Motor neuron (in vitro differentiated cells): ENCODE results near the gene CELA2A. TPM values are rescaled to one million over a fixed set of nuclear protein-coding genes. Genes with fewer than 3 reads are reported as not detected.

ENCODE experiments used
- ATAC-seq, 8 experiments: fragments of 200-7000 bp; cut with Tn5 transposase; replicated peaks in 6 of 8; 2 replicates each; pipeline ENCODE4 v1.8.0; 2021; ENCODE audit warnings: mild to moderate bottlenecking in 8 of 8, moderate library complexity in 8 of 8
- H3K27ac ChIP-seq, 2 donors: fragments of 250-450 bp; sonication (Bioruptor Pico); 2 replicates each; pipeline ENCODE4 v1.9.0; 2021; ENCODE audit warnings: antibody characterized with exemption in 2 of 2, mild to moderate bottlenecking in 2 of 2, moderate library complexity in 1 of 2
- H3K4me1 ChIP-seq, 2 donors: fragments of 250-450 bp; sonication (Bioruptor Pico); replicated peaks in 1 of 2; 2 replicates each; pipeline ENCODE4 v1.6.1; 2021; ENCODE audit warnings: antibody characterized with exemption in 2 of 2, mild to moderate bottlenecking in 2 of 2, moderate library complexity in 1 of 2
- H3K4me3 ChIP-seq, 5 donors: fragments of 250-450 bp; sonication (Bioruptor Pico); 2 replicates each; pipeline ENCODE4 v1.9.0; 2021; ENCODE audit warnings: antibody characterized with exemption in 5 of 5, mild to moderate bottlenecking in 5 of 5, moderate library complexity in 4 of 5
- WGBS, 10 experiments: fragments of 450-650 bp; shearing (Covaris generic); methylation state at CpG; one replicate each; pipeline ENCODE4 v1.0.0; 2022; 5-methylcytosine and 5-hydroxymethylcytosine counted together
- in situ Hi-C, 9 experiments: fragments of 400-800 bp; cut with MboI; loops; one replicate each; pipeline ENCODE4 v1.15.0; 2021; ENCODE audit warnings: low sequenced_read_pairs in 9 of 9, low pct_unique_long_range_greater_than_20kb in 2 of 9; ENCODE audit not compliant: unreplicated experiment in 9 of 9
- total RNA-seq, 8 experiments: library from RNA; unstranded; fragments of 300-600 nt; gene quantifications; 2 replicates each; pipeline versions ENCODE4 v1.2.3 to v1.2.4, GENCODE V29; 2022

The CELA2A gene
- total RNA-seq, 8 experiments from 2014 or later = 1.1 TPM; not detected in 7

DNA sequence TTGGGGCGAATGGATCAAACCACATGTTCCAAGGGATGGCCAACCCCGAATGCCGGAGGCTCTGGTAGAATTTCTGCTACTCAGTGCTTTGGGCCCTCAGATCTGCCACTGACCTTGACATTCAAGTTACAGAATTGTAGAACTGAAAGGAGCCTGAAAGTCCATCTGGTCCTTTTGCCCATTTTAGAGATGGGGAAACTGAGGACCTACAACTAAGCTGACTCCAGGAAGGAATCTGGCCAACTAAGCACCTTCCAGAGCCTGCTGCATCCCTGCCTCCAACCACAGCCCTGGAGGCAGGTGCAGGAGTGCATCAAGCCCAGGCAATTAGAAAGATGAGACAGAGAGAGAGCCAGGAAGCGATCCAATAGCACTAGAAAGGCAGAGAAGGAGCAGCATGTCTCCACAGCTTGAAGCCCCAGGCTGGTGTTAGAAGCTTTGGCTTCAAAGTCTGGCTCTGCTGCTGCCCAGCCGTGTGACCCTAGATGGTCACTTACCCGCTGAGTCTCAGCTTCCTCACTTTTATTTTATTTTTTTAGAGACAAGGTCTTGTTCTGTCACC, 19.6 kb upstream of the CELA2A start:
- Histone ChIP-seq H3K27ac (no peak overlapping the region), H3K4me3 (no peak overlapping the region), H3K4me1 (peaks cover 0 to 5% of the 10 kb centered on the region in 2 donors)
- WGBS, 10 experiments = 80 to 100% (median 93%) methylated on average over 1 to 6 of the region's 6 CpGs
- ATAC-seq = no peak
- in situ Hi-C loops = loop anchor here in 4 of 9 experiments (10.0 to 25.0 kb wide), 3 partner anchors 100 to 300 kb away; no protein-coding TSS in a partner anchor

DNA sequence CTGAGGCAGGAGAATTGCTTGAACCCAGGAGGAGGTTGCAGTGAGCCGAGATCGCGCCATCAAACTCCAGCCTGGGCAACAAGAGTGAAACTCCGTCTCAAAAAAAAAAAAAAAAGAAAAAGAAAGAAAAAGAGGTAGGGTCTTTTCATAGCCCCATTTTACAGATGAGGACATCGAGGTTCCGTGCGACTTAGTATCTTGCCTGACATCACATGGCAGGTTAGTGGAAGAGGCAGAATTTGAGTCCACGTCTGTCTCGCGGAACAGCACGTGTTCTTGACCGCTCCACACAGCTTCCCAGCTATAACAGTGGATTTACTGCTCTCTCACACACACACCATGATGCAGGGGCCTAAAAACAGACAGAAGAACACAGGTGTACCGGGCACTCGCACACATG, 17.2 kb upstream of the CELA2A start:
- in situ Hi-C loops = loop anchor here in 4 of 9 experiments (10.0 to 25.0 kb wide), 3 partner anchors 102 to 302 kb away; no protein-coding TSS in a partner anchor
- ATAC-seq = no peak
- no peaks in the 10 kb centered on the region for H3K4me1 ChIP-seq
- WGBS, 10 experiments = 87 to 95% (median 93%) methylated on average over 7 to 14 of the region's 14 CpGs; no CpG with 5 or more reads in 1 of the 10 experiments
- H3K27ac ChIP-seq = no peak overlapping the region
- no peak overlapping the region for H3K4me3 ChIP-seq

DNA sequence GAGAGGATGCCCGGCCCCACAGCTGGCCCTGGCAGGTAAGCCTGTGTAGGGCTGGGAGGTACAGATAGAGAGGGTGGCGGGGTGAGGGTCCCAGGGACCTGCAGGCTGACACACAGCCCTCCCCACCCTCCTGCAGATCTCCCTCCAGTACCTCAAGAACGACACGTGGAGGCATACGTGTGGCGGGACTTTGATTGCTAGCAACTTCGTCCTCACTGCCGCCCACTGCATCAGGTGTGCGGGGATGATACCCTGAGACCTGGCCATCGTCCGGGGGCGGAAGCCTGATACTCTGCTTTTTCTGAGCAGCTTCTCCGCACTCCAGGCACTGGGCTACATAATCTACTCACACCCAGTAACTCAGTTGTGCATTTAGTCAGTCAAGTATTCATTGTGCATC, 16.2 kb upstream of the CELA2A start:
- 80 to 100% (median 85%) methylated on average over 1 to 10 of the region's 13 CpGs; no CpG with 5 or more reads in 5 of the 10 experiments for WGBS, 10 experiments
- no peak for ATAC-seq
- in situ Hi-C loops = loop anchor here in 3 of 9 experiments (25.0 kb wide), 2 partner anchors 103 to 303 kb away; no protein-coding TSS in a partner anchor

DNA sequence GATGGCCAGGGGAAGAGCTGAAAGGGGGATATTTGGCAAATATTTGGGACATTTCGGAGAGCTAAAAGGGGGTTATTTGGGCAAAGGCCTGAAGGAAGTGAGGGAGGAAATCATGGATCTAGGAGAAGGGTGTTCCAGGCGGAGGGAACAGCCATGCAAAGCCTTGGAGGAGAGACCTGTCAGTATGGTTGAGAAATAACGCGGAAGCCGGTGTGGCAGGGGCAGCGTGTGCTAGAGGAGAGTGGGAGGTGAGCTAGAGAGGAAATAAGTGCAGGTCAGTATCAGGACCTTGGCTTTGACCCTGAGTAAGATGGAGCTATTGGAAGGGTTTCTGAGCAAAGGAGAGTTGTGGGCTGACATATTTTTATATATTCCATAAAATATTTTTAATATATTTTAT, 15.3 kb upstream of the CELA2A start:
- H3K4me3 ChIP-seq = no peak overlapping the region
- peaks cover 0 to 4% of the 10 kb centered on the region in 2 donors for H3K4me1 ChIP-seq
- WGBS, 10 experiments = 63 to 100% (median 82%) methylated on average over 2 to 6 of the region's 6 CpGs
- in situ Hi-C loops = loop anchor here in 3 of 9 experiments (25.0 kb wide), 2 partner anchors 104 to 304 kb away; no protein-coding TSS in a partner anchor
- no peak overlapping the region for H3K27ac ChIP-seq
- no peak for ATAC-seq

More for the DNA sequence above, 16.2 kb upstream of the CELA2A start:
- no peak overlapping the region for H3K4me3 ChIP-seq
- no peak overlapping the region for H3K27ac ChIP-seq
- H3K4me1 ChIP-seq = peaks cover 0 to 4% of the 10 kb centered on the region in 2 donors

DNA sequence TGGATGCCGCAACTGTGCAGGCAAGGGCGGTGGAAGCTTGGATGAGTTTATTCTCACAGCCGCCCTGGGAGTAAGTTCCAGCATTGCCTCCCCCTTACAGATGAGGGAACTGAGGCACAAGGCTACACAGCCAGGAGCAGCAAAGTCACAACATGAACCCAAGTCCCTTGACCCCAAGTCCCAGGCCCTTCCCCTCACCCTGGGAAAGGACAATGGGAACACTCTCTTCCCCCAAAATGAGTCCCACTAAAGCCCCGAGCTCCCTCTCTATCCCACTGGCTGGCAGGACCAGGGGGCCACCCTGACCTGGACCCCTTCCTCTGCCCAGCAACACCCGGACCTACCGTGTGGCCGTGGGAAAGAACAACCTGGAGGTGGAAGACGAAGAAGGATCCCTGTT, 14.4 kb upstream of the CELA2A start:
- ATAC-seq = no peak
- Histone ChIP-seq H3K27ac (no peak overlapping the region), H3K4me3 (no peak overlapping the region), H3K4me1 (peaks cover 0 to 4% of the 10 kb centered on the region in 2 donors)
- 35 to 90% (median 68%) methylated on average over 2 to 7 of the region's 8 CpGs; no CpG with 5 or more reads in 4 of the 10 experiments for WGBS, 10 experiments
- in situ Hi-C loops = loop anchor here in 3 of 9 experiments (25.0 kb wide), 2 partner anchors 105 to 305 kb away; no protein-coding TSS in a partner anchor

DNA sequence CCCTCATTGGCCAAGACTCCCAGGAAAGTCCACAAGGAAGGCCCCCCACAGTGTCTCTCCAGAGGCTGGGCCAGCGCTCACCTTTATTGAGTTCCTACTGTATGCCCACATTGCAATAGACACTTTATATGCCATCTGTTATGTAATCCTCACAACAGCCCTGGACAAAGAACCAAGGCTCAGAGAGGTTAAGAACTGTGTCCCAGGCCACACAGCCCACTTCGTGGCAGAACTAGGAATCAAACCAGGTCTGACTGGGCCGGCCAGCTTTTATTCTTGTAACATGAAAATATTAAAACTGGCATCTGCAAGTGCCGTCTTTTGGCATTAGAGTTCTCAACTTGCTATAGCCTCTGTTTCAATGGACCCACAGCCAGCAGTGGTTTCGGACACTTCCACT, 13.8 kb upstream of the CELA2A start:
- 41 to 100% (median 83%) methylated on average over 1 to 5 of the region's 5 CpGs; no CpG with 5 or more reads in 3 of the 10 experiments for WGBS, 10 experiments
- in situ Hi-C loops = loop anchor here in 3 of 9 experiments (25.0 kb wide), 2 partner anchors 105 to 305 kb away; no protein-coding TSS in a partner anchor
- Histone ChIP-seq H3K4me3 (no peak overlapping the region), H3K4me1 (peaks cover 0 to 4% of the 10 kb centered on the region in 2 donors), H3K27ac (no peak overlapping the region)
- no peak for ATAC-seq

DNA sequence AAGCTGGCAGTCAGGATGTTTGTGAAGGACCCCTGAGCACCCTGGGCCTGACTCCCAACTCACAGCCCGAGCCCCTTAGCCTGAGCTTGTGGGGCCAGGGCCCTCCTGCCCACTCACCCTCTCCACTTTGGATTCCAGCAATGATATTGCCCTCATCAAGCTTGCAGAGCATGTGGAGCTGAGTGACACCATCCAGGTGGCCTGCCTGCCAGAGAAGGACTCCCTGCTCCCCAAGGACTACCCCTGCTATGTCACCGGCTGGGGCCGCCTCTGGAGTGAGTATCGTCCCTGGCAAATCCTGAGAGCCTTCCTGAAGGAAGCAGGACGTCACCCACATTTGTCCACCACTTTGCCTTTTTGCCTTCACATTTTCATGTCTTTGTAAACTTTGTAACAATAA, 13.3 kb upstream of the CELA2A start:
- no peak overlapping the region for H3K27ac ChIP-seq
- H3K4me3 ChIP-seq = no peak overlapping the region
- 71 to 86% (median 73%) methylated on average over 5 of the region's 5 CpGs; no CpG with 5 or more reads in 7 of the 10 experiments for WGBS, 10 experiments
- peaks cover 0 to 4% of the 10 kb centered on the region in 2 donors for H3K4me1 ChIP-seq
- in situ Hi-C loops = loop anchor here in 3 of 9 experiments (25.0 kb wide), 2 partner anchors 106 to 306 kb away; no protein-coding TSS in a partner anchor
- no peak for ATAC-seq

DNA sequence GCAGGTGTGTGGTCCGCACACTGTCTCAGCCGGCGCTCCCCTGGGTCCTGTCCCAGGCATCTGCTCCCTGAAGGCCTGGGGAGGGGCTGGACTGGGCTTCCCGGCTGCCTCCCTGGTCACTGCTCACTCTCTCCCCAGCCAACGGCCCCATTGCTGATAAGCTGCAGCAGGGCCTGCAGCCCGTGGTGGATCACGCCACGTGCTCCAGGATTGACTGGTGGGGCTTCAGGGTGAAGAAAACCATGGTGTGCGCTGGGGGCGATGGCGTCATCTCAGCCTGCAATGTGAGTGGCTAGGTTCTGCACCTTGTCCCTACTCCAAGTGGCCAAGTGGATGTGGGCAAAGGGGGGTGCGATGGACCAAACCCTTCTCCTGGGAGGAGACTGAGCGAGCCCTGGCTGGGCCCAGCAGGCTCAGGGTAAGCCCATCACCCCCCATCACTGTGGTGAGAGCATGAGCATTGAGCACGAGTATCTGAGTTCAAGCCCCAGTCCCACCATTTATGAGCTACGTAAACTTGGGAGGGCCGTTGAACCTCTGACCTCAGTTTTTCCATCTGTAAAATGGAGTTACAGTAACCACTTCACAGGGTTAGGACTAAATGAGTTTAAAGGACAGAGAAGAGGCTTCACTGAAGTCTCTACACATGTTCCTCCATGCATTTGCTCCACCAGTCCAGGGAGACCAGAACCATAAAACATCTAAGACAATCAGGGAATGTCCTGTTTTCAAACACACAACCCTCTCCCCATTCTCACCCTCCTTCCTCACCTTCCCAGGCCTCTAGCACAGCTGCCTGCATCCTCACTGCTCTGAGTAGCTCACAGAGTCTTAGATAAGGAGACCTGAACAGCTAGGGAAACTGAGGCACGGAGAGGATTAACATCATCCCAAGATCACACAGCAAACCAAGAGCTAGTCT, 11.8 kb upstream of the CELA2A start:
- no peak overlapping the region for H3K4me3 ChIP-seq
- H3K27ac ChIP-seq = peak overlapping the region in 1 of 2 donors; percentile 14
- peaks cover 0 to 4% of the 10 kb centered on the region in 2 donors for H3K4me1 ChIP-seq
- in situ Hi-C loops = loop anchor here in 3 of 9 experiments (25.0 kb wide), 2 partner anchors 107 to 307 kb away; no protein-coding TSS in a partner anchor
- WGBS, 10 experiments = 50 to 92% (median 77%) methylated on average over 1 to 8 of the region's 17 CpGs; no CpG with 5 or more reads in 2 of the 10 experiments
- ATAC-seq = peak in 3 of 8 experiments; percentile 51 to 61 (median 61)

DNA sequence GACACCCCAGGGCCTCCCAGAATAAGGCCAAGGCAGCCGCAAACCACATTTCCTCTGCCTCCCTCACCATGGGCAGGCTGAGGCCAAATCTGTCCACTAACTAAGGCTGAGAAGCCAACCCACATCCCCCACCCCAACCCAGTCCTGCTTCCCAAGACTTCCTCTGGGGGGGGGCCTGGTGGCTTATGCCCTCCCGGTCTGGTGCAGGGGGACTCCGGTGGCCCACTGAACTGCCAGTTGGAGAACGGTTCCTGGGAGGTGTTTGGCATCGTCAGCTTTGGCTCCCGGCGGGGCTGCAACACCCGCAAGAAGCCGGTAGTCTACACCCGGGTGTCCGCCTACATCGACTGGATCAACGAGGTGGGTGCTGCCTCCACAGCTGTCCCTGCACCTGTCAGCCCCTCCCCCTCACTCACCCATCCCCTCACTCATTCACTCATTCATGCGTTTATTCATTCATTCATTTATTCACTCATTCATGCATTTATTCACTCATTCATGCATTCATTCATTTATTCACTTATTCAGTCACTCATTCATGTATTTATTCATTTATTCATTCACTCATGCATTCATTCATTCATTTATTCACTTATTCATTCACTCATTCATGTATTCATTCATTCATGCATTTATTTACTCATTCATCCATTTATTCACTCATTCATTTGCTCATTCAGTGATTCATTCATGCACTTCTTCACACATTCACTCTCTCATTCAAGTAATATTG, 11.0 kb upstream of the CELA2A start:
- H3K27ac ChIP-seq = no peak overlapping the region
- no peak for ATAC-seq
- 36 to 100% (median 86%) methylated on average over 1 to 10 of the region's 14 CpGs; no CpG with 5 or more reads in 1 of the 10 experiments for WGBS, 10 experiments
- in situ Hi-C loops = loop anchor here in 3 of 9 experiments (25.0 kb wide), 2 partner anchors 108 to 308 kb away; no protein-coding TSS in a partner anchor
- H3K4me1 ChIP-seq = peaks cover 0 to 4% of the 10 kb centered on the region in 2 donors
- no peak overlapping the region for H3K4me3 ChIP-seq

DNA sequence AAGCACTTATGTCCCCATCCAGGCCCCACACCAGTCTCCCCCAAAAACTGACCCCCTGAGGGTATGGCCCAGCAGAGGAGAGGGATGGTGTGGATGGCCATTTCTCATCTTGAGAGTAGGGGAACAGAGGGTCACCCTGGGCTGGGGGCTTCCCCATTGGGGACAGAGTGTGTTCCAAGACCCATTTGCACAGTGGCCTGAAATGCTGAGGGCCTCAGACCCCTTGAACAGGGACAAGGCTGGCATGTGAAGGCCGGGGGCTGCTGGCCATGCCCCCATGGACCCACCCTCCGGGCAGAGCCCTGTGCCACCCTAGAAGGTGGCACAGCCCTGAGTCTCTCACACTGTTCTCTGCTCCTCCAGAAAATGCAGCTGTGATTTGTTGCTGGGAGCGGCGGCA, 10.3 kb upstream of the CELA2A start:
- WGBS, 10 experiments = 40 to 69% (median 51%) methylated on average over 1 to 2 of the region's 4 CpGs; no CpG with 5 or more reads in 6 of the 10 experiments
- in situ Hi-C loops = loop anchor here in 3 of 9 experiments (25.0 kb wide), 2 partner anchors 109 to 309 kb away; no protein-coding TSS in a partner anchor
- no peak for ATAC-seq

DNA sequence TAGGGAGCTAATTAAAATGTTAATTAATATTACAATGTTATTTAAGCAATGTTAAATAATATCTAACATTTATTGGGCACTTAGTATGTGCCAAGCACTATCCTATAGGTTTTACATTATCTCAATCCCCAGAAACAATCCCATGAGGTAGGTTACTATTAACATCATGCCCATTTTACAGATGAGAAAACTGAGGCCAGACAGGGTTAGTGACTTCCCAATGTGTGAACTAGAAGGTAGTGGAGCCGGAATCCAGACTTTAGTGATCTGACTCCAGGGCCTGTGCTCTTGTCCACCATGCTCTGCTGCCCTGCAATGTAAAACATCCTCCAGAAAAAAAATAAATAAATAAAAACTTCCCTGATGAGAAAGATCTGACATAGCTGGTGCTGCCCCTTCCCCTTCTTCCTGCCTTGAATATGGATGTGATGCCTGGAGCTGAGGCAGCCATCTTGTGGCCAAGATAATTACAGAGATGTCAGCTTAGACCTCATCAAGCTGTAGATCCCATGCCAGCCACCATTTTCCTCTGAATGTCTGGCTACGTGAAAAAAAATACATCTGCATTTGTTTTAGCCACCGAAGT, 7.6 kb upstream of the CELA2A start:
- in situ Hi-C loops = loop anchor here in 3 of 9 experiments (25.0 kb wide), 2 partner anchors 112 to 312 kb away; no protein-coding TSS in a partner anchor
- no peak for ATAC-seq
- 23 to 86% (median 67%) methylated on average over 1 to 3 of the region's 3 CpGs; no CpG with 5 or more reads in 1 of the 10 experiments for WGBS, 10 experiments
- no peak overlapping the region for H3K27ac ChIP-seq
- H3K4me1 ChIP-seq = peaks cover 0 to 4% of the 10 kb centered on the region in 2 donors
- H3K4me3 ChIP-seq = no peak overlapping the region

More for the DNA sequence above, 10.3 kb upstream of the CELA2A start:
- H3K27ac ChIP-seq = no peak overlapping the region
- H3K4me3 ChIP-seq = no peak overlapping the region
- H3K4me1 ChIP-seq = peaks cover 0 to 4% of the 10 kb centered on the region in 2 donors
